HepG2 (cell line): Measurements from ENCODE around the gene PRRC2A. TPM values are rescaled to one million over a fixed set of nuclear protein-coding genes. Genes with fewer than 3 reads are reported as not detected.

Source experiments
- ARNT2 ChIP-seq: sonication (generic); formaldehyde crosslinking; IDR thresholded peaks from 2 replicates; pipeline ENCODE4 v1.8.0; 2022; ENCODE audit warnings: mild to moderate bottlenecking, low read depth, missing genetic modification reagents, moderate library complexity
- BRD4 ChIP-seq: sonication (generic); formaldehyde crosslinking; IDR thresholded peaks from 2 replicates; pipeline ENCODE4 v1.4.0; 2020; ENCODE audit warnings: missing genetic modification reagents
- HOXA9 ChIP-seq: sonication (generic); formaldehyde crosslinking; IDR thresholded peaks from 2 replicates; pipeline ENCODE4 v1.8.1; 2022; ENCODE audit warnings: missing genetic modification reagents, mild to moderate bottlenecking, moderate library complexity, borderline replicate concordance
- KLF6 ChIP-seq: IDR thresholded peaks from 2 replicates; pipeline ENCODE4 v1.8.0; 2016; ENCODE audit warnings: missing biosample characterization, missing genetic modification reagents
- KLF9 ChIP-seq: IDR thresholded peaks from 2 replicates; pipeline ENCODE4 v1.6.1; 2016; ENCODE audit warnings: low read depth
- MAFG ChIP-seq: sonication (generic); formaldehyde crosslinking; IDR thresholded peaks from 2 replicates; pipeline ENCODE4 v1.5.1; 2020; ENCODE audit warnings: mild to moderate bottlenecking, missing genetic modification reagents
- MEIS1 ChIP-seq: sonication (generic); formaldehyde crosslinking; IDR thresholded peaks from 2 replicates; pipeline ENCODE4 v1.9.0; 2021; ENCODE audit warnings: mild to moderate bottlenecking, missing genetic modification reagents, moderate library complexity, borderline replicate concordance
- NFKBIZ ChIP-seq: IDR thresholded peaks from 2 replicates; pipeline ENCODE4 v1.6.1; 2018; ENCODE audit warnings: missing genetic modification reagents, missing compliant biosample characterization
- NONO ChIP-seq, 2 experiments: fragments of 450-650 bp in 1 of 2; sonication (generic) in 1 of 2; formaldehyde crosslinking in 1 of 2; IDR thresholded peaks in 1 of 2; conservative IDR thresholded peaks in 1 of 2; 2 replicates each; pipeline versions ENCODE4 v1.6.1 to v1.8.0; 2017 to 2022; ENCODE audit warnings: mild to moderate bottlenecking in 1 of 2, missing genetic modification reagents in 1 of 2, moderate library complexity in 1 of 2
- RELA ChIP-seq: sonication (generic); formaldehyde crosslinking; IDR thresholded peaks from 2 replicates; pipeline ENCODE4 v1.4.0; 2020; ENCODE audit warnings: missing genetic modification reagents
- SAP130 ChIP-seq: IDR thresholded peaks from 2 replicates; pipeline ENCODE4 v1.6.1; 2016; ENCODE audit warnings: low read depth
- SMARCC2 ChIP-seq: fragments of 450-650 bp; IDR thresholded peaks from 2 replicates; pipeline ENCODE4 v1.6.1; 2017; ENCODE audit warnings: antibody characterized with exemption, mild to moderate bottlenecking
- SNAPC2 ChIP-seq: sonication (generic); formaldehyde crosslinking; IDR thresholded peaks from 2 replicates; pipeline ENCODE4 v1.8.1; 2022; ENCODE audit warnings: mild to moderate bottlenecking, missing genetic modification reagents
- TMF1 ChIP-seq: sonication (generic); formaldehyde crosslinking; IDR thresholded peaks from 2 replicates; pipeline ENCODE4 v1.8.1; 2022; ENCODE audit warnings: low read depth, missing genetic modification reagents
- TSC22D2 ChIP-seq: sonication (generic); formaldehyde crosslinking; IDR thresholded peaks from 2 replicates; pipeline ENCODE4 v1.5.1; 2020; ENCODE audit warnings: missing genetic modification reagents, mild to moderate bottlenecking, borderline replicate concordance
- XRCC5 ChIP-seq: fragments of 200-400 bp; formaldehyde crosslinking; optimal IDR thresholded peaks from 2 replicates; pipeline ENCODE3; 2017; ENCODE audit warnings: mild to moderate bottlenecking, low read length
- ZNF326 ChIP-seq: sonication (generic); formaldehyde crosslinking; IDR thresholded peaks from 2 replicates; pipeline ENCODE4 v1.4.0; 2020; ENCODE audit warnings: missing genetic modification reagents, borderline replicate concordance
- ZNF530 ChIP-seq: sonication (generic); formaldehyde crosslinking; IDR thresholded peaks from 2 replicates; pipeline ENCODE4 v1.5.0; 2020; ENCODE audit warnings: low read depth, mild to moderate bottlenecking, missing genetic modification reagents
- ZNF546 ChIP-seq: sonication (generic); formaldehyde crosslinking; conservative IDR thresholded peaks from 2 replicates; pipeline ENCODE4 v1.8.1; 2023; ENCODE audit warnings: mild to moderate bottlenecking, missing genetic modification reagents
- ZNF556 ChIP-seq: sonication (generic); formaldehyde crosslinking; IDR thresholded peaks from 2 replicates; pipeline ENCODE4 v1.4.0; 2020; ENCODE audit warnings: mild to moderate bottlenecking, missing genetic modification reagents, borderline replicate concordance
- ZNF558 ChIP-seq: sonication (generic); formaldehyde crosslinking; IDR thresholded peaks from 2 replicates; pipeline ENCODE4 v1.9.0; 2022; ENCODE audit warnings: mild to moderate bottlenecking, missing genetic modification reagents, borderline replicate concordance
- ZNF605 ChIP-seq: sonication (generic); formaldehyde crosslinking; IDR thresholded peaks from 2 replicates; pipeline ENCODE4 v1.8.0; 2022; ENCODE audit warnings: mild to moderate bottlenecking, missing genetic modification reagents
- ZNF678 ChIP-seq: sonication (generic); formaldehyde crosslinking; IDR thresholded peaks from 2 replicates; pipeline ENCODE4 v1.4.0; 2020; ENCODE audit warnings: mild to moderate bottlenecking, missing genetic modification reagents
- polyA plus RNA-seq, 8 experiments: library from polyadenylated mRNA; depleted of rRNA in 3 of 8; stranded (reverse) in 7 of 8; unstranded in 1 of 8; fragments of >200 nt; fragmentation: Illumina TruSeq in 4 of 8; extraction: Trizol in 4 of 8; gene quantifications; 2 replicates each; pipeline versions ENCODE4 v1.2.1 to v1.2.3, GENCODE V29; 2011 to 2016; ENCODE audit warnings: low read depth in 4 of 8, missing spikeins in 1 of 8, mixed read lengths in 1 of 8; ENCODE audit not compliant: insufficient read depth in 1 of 8
- total RNA-seq, 5 experiments: library from RNA; depleted of rRNA; stranded (reverse); fragments of >200 nt; fragmentation: Illumina TruSeq; extraction: Trizol; gene quantifications; 2 replicates each; pipeline ENCODE4 v1.2.3, GENCODE V29; 2016; ENCODE audit warnings: low read depth in 1 of 5
- TF ChIP-seq, protein P1 (sequence below): IDR thresholded peaks from 2 replicates; pipeline ENCODE4 v1.6.1; 2016; ENCODE audit warnings: missing genetic modification reagents, missing compliant biosample characterization
- TF ChIP-seq, protein P2 (sequence below): sonication (generic); formaldehyde crosslinking; IDR thresholded peaks from 2 replicates; pipeline ENCODE4 v1.4.0; 2020; ENCODE audit warnings: missing genetic modification reagents, borderline replicate concordance
- TF ChIP-seq, protein P3 (sequence below): IDR thresholded peaks from 2 replicates; pipeline ENCODE4 v1.6.1; 2016; ENCODE audit warnings: mild to moderate bottlenecking, missing biosample characterization, missing genetic modification reagents

PRRC2A gene
- total and polyA plus RNA-seq, 2 of the 13 experiments (the other 11 are each of a cell fraction or from before 2014, with no cell fraction given): 38.9 to 47.4 TPM

DNA sequence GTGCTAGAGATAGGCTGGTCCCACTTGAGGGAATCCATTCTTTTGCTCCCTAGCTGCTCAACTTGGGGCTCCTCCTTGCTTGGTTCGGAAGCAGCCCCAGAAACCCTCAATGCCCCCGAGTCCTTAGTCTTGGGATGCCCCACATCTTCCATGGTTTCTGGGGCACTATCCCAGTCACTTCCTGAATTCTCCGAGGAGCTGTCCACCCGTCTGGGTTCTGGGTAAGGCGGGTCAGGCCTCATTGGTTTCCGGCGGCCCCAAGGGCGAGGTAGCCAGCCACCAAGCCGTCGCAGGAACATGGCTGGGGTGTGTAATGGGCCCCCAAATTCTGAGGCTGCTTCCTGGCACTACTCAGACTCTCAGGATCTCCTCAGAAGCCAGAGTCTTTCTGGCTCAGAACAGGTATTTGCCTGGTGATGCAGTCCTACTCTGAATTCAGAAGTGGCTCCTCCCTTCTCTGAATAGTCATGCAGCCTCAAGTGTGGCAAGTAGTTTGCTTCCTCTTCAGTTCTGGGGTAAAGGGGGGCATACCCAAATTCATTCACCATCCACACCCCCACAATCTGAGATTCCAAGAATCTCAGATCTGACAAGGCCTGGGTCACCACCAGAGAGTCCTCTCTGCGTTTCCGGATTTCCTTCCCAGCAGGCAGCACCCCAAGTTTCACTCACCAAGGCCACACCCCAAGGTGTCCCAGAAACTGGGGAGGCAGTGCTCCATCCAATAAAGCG is 39.3 kb downstream of the PRRC2A start (continued):
- TF ChIP-seq, protein P1, sequence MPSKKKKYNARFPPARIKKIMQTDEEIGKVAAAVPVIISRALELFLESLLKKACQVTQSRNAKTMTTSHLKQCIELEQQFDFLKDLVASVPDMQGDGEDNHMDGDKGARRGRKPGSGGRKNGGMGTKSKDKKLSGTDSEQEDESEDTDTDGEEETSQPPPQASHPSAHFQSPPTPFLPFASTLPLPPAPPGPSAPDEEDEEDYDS (CRISPR knock-in tag): no peak
- TF ChIP-seq HOXA9 (peak; percentile 16; the same call in 1 of the 2 replicates), NONO (IDR thresholded peaks at IDR 0.05) (no peak), NONO (CRISPR knock-in tag; conservative IDR thresholded peaks at IDR 0.05) (0 out of 2 replicates have a peak, but pooled peaks have one; percentile 4), MEIS1 (CRISPR knock-in tag) (no peak), TMF1 (CRISPR knock-in tag) (no peak; the same call in 1 of the 2 replicates), NFKBIZ (CRISPR knock-in tag) (no peak; the same call in 1 of the 2 replicates), KLF9 (CRISPR knock-in tag) (no peak), ZNF530 (peak; percentile 20; the same call in 1 of the 2 replicates), MAFG (CRISPR knock-in tag) (no peak), ZNF556 (CRISPR knock-in tag) (peak; percentile 60; the same call in 1 of the 2 replicates), SNAPC2 (CRISPR knock-in tag) (no peak), ZNF546 (peak; percentile 34; the same call in 1 of the 2 replicates), ZNF678 (CRISPR knock-in tag) (0 out of 2 replicates have a peak, but pooled peaks have one; percentile 57), ZNF326 (CRISPR knock-in tag) (0 out of 2 replicates have a peak, but pooled peaks have one; percentile 37), RELA (CRISPR knock-in tag) (0 out of 2 replicates have a peak, but pooled peaks have one; percentile 16), XRCC5 (no peak), ZNF558 (CRISPR knock-in tag) (0 out of 2 replicates have a peak, but pooled peaks have one; percentile 62), SMARCC2 (no peak), ARNT2 (CRISPR knock-in tag) (no peak), BRD4 (CRISPR knock-in tag) (no peak), TSC22D2 (CRISPR knock-in tag) (0 out of 2 replicates have a peak, but pooled peaks have one; percentile 11), SAP130 (peak; percentile 61; the same call in 1 of the 2 replicates), KLF6 (CRISPR knock-in tag) (no peak; the same call in 1 of the 2 replicates), ZNF605 (CRISPR knock-in tag) (peak; percentile 50; the same call in 1 of the 2 replicates)
- TF ChIP-seq, protein P2, sequence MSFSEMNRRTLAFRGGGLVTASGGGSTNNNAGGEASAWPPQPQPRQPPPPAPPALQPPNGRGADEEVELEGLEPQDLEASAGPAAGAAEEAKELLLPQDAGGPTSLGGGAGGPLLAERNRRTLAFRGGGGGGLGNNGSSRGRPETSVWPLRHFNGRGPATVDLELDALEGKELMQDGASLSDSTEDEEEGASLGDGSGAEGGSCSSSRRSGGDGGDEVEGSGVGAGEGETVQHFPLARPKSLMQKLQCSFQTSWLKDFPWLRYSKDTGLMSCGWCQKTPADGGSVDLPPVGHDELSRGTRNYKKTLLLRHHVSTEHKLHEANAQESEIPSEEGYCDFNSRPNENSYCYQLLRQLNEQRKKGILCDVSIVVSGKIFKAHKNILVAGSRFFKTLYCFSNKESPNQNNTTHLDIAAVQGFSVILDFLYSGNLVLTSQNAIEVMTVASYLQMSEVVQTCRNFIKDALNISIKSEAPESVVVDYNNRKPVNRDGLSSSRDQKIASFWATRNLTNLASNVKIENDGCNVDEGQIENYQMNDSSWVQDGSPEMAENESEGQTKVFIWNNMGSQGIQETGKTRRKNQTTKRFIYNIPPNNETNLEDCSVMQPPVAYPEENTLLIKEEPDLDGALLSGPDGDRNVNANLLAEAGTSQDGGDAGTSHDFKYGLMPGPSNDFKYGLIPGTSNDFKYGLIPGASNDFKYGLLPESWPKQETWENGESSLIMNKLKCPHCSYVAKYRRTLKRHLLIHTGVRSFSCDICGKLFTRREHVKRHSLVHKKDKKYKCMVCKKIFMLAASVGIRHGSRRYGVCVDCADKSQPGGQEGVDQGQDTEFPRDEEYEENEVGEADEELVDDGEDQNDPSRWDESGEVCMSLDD (CRISPR knock-in tag): 0 out of 2 replicates have a peak, but pooled peaks have one; percentile 17
- TF ChIP-seq, protein P3, sequence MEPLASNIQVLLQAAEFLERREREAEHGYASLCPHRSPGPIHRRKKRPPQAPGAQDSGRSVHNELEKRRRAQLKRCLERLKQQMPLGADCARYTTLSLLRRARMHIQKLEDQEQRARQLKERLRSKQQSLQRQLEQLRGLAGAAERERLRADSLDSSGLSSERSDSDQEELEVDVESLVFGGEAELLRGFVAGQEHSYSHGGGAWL: 0 out of 2 replicates have a peak, but pooled peaks have one; percentile 18
